ENCODE results near the gene ASB18. TPM values are rescaled to one million over a fixed set of nuclear protein-coding genes. Genes with fewer than 3 reads are reported as not detected.

The ASB18 gene
- total RNA-seq, 1 experiment from 2014 or later, result not detected

DNA sequence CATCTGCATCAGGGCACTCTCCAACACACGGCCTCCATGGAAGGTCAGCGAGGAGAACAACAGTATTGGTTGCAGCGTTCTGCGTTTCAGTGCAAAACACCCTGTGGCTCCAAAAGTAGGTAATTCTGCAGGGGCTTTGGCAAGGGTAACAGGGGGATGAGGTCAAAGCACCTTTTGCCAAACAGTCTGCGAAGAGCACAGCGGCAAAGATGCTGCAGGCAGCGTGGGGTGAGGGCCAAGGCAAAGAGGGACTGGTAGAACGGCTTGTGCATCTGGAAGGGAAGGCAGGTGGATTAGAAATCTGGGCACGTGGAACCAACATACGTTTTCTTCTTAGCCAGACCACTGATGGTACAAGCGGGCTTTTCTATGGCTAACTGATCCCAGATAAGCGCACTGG, 69.4 kb downstream of the ASB18 start:
- no peak for ATAC-seq
- H3K27ac ChIP-seq (ENCODE audit: low read length), result no peak overlapping the region
- H3K9me3 ChIP-seq (ENCODE audit: control insufficient read depth, insufficient read depth, low read depth, low read length), result no peaks in the 10 kb centered on the region
- DNase-seq (ENCODE audit: low read depth, low spot score), result no peak
- TF ChIP-seq, protein P1, sequence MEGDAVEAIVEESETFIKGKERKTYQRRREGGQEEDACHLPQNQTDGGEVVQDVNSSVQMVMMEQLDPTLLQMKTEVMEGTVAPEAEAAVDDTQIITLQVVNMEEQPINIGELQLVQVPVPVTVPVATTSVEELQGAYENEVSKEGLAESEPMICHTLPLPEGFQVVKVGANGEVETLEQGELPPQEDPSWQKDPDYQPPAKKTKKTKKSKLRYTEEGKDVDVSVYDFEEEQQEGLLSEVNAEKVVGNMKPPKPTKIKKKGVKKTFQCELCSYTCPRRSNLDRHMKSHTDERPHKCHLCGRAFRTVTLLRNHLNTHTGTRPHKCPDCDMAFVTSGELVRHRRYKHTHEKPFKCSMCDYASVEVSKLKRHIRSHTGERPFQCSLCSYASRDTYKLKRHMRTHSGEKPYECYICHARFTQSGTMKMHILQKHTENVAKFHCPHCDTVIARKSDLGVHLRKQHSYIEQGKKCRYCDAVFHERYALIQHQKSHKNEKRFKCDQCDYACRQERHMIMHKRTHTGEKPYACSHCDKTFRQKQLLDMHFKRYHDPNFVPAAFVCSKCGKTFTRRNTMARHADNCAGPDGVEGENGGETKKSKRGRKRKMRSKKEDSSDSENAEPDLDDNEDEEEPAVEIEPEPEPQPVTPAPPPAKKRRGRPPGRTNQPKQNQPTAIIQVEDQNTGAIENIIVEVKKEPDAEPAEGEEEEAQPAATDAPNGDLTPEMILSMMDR (IDR thresholded peaks at IDR 0.05), result no peak
- TF ChIP-seq POLR2AphosphoS5 (IDR thresholded peaks at IDR 0.05; ENCODE audit: low read depth, low read length) (no peak), SIN3A (IDR thresholded peaks at IDR 0.05; ENCODE audit: borderline replicate concordance, insufficient read depth, low read depth, low read length) (no peak)
- H3K4me1 ChIP-seq (ENCODE audit: control insufficient read depth, insufficient read depth, low read length), result no peaks in the 10 kb centered on the region
- in situ Hi-C loops (cut with HindIII; ENCODE audit: low pct_unique_long_range_greater_than_20kb, low sequenced_read_pairs) (no loop called here), intact Hi-C loops (cut with micrococcal nuclease; ENCODE audit: unreplicated experiment) (no loop called here)
- no peaks in the 10 kb centered on the region for H3K36me3 ChIP-seq (ENCODE audit: control insufficient read depth, insufficient read depth, low read length)
- CTCF ChIA-PET, result no interaction called here
- H3K4me3 ChIP-seq (ENCODE audit: low read depth in 2 of 2, low read length in 2 of 2), result no peak overlapping the region
- POLR2A ChIA-PET, result no interaction called here
- no TSS peak for BruUV-seq (replicated peaks)
- no peaks in the 10 kb centered on the region for H3K27me3 ChIP-seq (ENCODE audit: control insufficient read depth, insufficient read depth, low read length)

DNA sequence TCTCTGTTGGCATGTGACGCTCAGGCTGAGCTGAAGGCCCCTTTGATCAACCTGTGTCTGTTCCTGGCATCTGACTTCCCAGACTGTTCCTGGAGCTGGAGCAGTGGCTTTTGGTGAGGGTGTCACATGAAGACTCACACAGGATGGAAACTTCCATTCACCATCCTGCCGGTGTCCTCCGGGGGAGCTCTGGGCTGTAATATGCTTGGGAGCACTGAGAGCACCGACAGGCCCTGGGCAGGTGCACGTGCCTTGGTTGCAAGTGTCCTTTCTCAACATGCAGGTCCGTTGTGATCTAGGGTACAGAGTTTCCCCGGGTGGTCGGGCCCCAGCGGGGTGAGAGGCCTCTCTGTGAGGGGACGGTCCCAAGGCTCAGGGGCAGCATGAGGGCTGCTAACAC, 71.2 kb downstream of the ASB18 start:
- DNase-seq (ENCODE audit: low read depth, low spot score) (no peak), ATAC-seq (peak; percentile 71)
- POLR2A ChIA-PET, result no interaction called here
- no peaks in the 10 kb centered on the region for H3K9me3 ChIP-seq (ENCODE audit: control insufficient read depth, insufficient read depth, low read depth, low read length)
- no peaks in the 10 kb centered on the region for H3K36me3 ChIP-seq (ENCODE audit: control insufficient read depth, insufficient read depth, low read length)
- H3K27ac ChIP-seq (ENCODE audit: low read length), result no peak overlapping the region
- TF ChIP-seq, protein P1 (IDR thresholded peaks at IDR 0.05), result no peak
- TF ChIP-seq SIN3A (IDR thresholded peaks at IDR 0.05; ENCODE audit: borderline replicate concordance, insufficient read depth, low read depth, low read length) (no peak), POLR2AphosphoS5 (IDR thresholded peaks at IDR 0.05; ENCODE audit: low read depth, low read length) (no peak), TCF7L2 (IDR thresholded peaks at IDR 0.05; ENCODE audit: low read depth, low read length) (no peak)
- TF ChIP-seq, protein P2, sequence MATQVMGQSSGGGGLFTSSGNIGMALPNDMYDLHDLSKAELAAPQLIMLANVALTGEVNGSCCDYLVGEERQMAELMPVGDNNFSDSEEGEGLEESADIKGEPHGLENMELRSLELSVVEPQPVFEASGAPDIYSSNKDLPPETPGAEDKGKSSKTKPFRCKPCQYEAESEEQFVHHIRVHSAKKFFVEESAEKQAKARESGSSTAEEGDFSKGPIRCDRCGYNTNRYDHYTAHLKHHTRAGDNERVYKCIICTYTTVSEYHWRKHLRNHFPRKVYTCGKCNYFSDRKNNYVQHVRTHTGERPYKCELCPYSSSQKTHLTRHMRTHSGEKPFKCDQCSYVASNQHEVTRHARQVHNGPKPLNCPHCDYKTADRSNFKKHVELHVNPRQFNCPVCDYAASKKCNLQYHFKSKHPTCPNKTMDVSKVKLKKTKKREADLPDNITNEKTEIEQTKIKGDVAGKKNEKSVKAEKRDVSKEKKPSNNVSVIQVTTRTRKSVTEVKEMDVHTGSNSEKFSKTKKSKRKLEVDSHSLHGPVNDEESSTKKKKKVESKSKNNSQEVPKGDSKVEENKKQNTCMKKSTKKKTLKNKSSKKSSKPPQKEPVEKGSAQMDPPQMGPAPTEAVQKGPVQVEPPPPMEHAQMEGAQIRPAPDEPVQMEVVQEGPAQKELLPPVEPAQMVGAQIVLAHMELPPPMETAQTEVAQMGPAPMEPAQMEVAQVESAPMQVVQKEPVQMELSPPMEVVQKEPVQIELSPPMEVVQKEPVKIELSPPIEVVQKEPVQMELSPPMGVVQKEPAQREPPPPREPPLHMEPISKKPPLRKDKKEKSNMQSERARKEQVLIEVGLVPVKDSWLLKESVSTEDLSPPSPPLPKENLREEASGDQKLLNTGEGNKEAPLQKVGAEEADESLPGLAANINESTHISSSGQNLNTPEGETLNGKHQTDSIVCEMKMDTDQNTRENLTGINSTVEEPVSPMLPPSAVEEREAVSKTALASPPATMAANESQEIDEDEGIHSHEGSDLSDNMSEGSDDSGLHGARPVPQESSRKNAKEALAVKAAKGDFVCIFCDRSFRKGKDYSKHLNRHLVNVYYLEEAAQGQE (IDR thresholded peaks at IDR 0.05; ENCODE audit: insufficient read depth in 1 of 2, low read depth in 2 of 2, low read length in 1 of 2), result no peak
- in situ Hi-C loops (cut with HindIII; ENCODE audit: low pct_unique_long_range_greater_than_20kb, low sequenced_read_pairs), result no loop called here
- BruUV-seq (replicated peaks), result no TSS peak
- no peaks in the 10 kb centered on the region for H3K4me1 ChIP-seq (ENCODE audit: control insufficient read depth, insufficient read depth, low read length)
- no peak overlapping the region for H3K4me3 ChIP-seq (ENCODE audit: low read depth in 2 of 2, low read length in 2 of 2)
- intact Hi-C loops (cut with micrococcal nuclease; ENCODE audit: unreplicated experiment), result no loop called here
- H3K27me3 ChIP-seq (ENCODE audit: control insufficient read depth, insufficient read depth, low read length), result no peaks in the 10 kb centered on the region
- CTCF ChIA-PET, result no interaction called here

Measured in Panc1 (cell line).